GM19324 (cell line): Measurements from ENCODE around the gene SLC22A25.
"Not testable (repeated sequence)": the region's sequence is repeated elsewhere in the genome, so short reads cannot be mapped to it uniquely, and the experiment has no call there.

ENCODE experiments used
- ATAC-seq: cut with Tn5 transposase; IDR thresholded peaks from one replicate; pipeline ENCODE4 v1.9.1; 2021; ENCODE audit warnings: mild to moderate bottlenecking, moderate library complexity; ENCODE audit not compliant: unreplicated experiment, low FRiP score

Gene SLC22A25

GRCh38 chr11:63243533-63243932, at the start of gene SLC22A25:
SLC22A25 (minus strand) TSS chr11:63243599; CDS start chr11:63229652, 13,947 bp downstream.
- no peak for ATAC-seq

DNA sequence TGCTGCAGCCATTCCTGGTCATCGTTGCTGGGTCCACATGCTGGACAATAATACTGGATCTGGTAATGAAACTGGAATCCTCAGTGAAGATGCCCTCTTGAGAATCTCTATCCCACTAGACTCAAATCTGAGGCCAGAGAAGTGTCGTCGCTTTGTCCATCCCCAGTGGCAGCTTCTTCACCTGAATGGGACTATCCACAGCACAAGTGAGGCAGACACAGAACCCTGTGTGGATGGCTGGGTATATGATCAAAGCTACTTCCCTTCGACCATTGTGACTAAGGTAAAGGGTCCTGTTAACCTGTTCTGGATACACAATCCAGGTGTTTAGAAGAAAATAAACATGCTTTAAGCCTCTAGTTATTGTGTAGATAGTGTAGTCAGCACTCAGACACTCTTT, 46.9 kb upstream of the SLC22A25 start:
- ATAC-seq, result no peak

- no peak for ATAC-seq
These were observed 46.3 kb upstream of the SLC22A25 start for GRCh38 chr11:63289658-63290057.

DNA sequence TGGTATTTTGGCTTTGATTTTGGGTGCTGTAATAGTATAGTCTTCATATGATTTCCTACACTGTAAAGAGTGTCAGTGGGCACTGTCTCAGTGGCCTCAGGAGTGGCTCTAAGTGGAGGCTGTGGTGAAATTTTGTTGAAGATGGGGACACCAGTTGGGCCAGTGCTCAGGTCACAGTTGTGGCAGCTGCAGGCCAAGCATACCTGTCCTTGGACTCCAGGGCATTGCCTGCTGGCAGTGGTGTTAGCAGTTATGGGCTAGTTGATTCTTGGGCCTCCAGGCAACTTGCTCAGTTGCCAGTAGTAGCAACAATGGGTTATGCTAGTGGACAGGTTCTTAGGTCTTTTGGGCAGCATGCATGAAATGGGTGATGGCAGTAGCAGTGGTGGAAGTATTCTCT, 39.2 kb upstream of the SLC22A25 start:
- no peak for ATAC-seq

GRCh38 chr11:63280920-63281319, 37.5 kb upstream of the SLC22A25 start:
- no peak for ATAC-seq

DNA sequence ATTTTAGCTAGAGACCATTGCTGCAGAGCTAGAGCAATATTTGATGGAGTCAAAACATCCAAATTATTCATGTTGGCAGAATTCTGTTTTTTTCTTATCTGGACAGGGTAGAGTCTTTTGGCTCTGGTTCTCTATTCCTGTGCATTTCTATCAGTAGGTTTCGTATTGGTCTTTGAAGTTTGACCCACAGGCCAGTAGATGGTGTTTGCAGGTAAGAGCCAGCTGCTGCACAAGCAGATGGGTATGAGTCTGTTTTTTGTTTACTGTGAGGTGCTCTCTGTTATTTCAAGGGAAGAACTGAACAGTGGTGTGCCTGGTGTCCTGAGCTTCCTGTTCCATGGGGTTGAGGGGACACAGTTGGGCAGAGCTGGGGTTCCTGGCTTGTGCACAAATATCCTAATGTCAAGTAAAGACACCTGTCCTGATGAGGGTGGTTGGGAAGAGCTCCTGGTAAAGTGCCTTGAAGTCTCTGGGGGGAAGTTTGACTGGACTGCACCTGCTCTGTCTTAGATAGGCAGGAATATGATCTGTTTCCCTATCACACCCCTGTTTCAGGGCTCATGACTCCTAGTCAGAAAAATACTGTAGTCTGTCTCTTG, 34.0 kb upstream of the SLC22A25 start:
- no peak for ATAC-seq

- ATAC-seq, result no peak
These were observed 31.4 kb upstream of the SLC22A25 start for GRCh38 chr11:63274776-63275175.

GRCh38 chr11:63273685-63274084, 30.3 kb upstream of the SLC22A25 start:
- ATAC-seq, result no peak

GRCh38 chr11:63262547-63262946, 19.1 kb upstream of the SLC22A25 start:
- no peak for ATAC-seq

DNA sequence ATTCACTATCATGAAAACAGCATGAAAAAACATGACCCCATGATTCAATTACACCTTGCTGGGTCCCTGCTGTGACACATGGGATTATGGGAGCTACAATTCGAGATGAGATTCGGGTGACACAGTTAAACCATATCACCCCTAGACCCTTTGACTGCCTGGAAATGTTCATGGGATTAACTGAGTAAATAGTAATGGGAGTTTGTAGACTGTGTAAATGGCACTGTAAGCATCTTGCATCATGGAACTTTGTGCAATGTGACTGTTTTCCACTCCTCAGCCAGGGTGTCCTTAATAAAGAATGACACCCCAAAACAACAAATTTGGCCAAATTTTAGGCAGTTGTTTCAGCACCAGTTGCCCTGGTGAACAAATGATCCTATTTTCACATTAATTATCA, 7.9 kb upstream of the SLC22A25 start:
- ATAC-seq, result no peak

DNA sequence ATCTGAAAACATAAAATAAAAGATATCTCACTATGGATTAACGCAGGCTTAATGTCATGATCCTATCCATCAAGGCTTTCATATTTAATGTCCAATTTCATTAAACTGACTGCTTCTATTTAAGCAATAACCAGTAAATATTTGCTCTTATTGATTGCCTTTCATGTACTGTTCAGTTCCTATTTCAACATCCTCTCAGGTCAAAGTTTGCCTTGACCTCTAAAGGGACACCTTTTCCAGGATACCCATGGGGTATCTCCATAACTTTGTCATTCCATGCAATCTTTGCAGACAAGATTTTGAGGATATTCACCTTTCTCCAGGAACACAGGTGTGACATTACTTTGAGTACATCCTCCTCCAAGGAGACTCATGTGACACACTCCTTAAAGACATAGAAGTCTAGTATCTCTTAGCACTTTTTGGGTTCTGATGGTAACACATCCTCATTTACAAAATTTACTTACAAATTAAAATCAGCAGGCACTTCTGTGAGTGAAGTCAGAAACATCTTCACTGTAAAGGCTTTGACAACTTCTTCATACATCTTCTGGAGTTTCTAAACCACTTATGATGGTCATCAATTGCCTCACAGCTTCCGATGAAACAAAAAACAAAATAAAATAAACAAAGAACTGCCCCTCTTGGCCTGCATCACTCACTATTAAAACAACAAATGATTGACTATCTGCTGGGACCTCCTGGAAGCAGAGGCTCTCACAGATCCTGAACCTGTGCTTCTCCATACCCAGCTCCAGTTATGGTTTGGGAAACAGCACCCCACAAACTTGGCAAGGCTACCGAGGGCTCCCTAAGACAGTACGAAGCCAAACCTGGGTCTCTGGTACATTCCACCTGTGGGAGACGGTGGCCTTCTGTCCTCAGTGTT, 7.0 kb upstream of the SLC22A25 start:
- no peak for ATAC-seq

GRCh38 chr11:63248966-63249365, 5.6 kb upstream of the SLC22A25 start:
- no peak for ATAC-seq

- ATAC-seq, result not testable (repeated sequence)
These were observed 4.0 kb upstream of the SLC22A25 start for GRCh38 chr11:63247237-63248002.

GRCh38 chr11:63246045-63246444, 2.6 kb upstream of the SLC22A25 start:
- no peak for ATAC-seq

DNA sequence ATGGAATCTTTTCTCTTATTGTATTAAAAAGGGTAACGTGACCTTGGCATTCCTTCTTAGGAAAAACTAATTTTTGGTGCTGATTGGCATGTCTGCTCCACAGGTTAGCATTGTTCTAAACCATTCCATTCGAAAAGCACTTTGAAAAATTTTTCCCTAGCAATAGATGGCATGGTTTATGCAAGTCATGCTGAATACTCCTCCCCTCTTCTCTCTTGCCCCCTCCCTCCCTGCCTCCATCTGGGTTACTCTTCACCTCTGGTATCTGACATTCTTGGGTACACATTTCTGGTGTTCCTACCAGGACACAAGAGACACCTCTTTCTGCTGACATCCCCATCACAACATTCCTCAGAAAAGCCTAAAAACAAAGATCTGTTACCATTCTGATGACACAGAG, 1.5 kb upstream of the SLC22A25 start:
- no peak for ATAC-seq

- no peak for ATAC-seq
These were observed 1.2 kb downstream of the SLC22A25 start for GRCh38 chr11:63242089-63242781.

GRCh38 chr11:63240791-63241379, 2.5 kb downstream of the SLC22A25 start:
- ATAC-seq, result no peak

GRCh38 chr11:63240098-63240497, 3.3 kb downstream of the SLC22A25 start:
- ATAC-seq, result no peak

DNA sequence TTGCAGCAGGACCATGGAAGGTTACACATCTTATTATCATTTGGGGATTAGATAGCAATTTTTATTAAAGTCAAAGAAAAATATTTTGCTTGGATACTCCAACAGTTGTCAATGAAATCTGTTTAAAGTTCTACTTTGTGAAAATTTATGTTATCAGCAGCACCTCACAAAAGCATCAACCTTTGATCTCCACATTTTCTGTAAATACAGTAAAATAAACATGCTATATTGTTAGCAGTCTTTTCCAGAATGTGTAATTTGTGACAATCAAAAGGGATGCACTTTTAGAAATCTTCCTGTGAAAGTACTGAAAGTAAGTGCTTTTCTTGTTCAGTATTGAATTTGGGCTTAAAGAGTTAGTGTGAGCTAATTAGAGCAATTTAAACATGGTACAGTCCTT, 4.1 kb downstream of the SLC22A25 start:
- no peak for ATAC-seq

DNA sequence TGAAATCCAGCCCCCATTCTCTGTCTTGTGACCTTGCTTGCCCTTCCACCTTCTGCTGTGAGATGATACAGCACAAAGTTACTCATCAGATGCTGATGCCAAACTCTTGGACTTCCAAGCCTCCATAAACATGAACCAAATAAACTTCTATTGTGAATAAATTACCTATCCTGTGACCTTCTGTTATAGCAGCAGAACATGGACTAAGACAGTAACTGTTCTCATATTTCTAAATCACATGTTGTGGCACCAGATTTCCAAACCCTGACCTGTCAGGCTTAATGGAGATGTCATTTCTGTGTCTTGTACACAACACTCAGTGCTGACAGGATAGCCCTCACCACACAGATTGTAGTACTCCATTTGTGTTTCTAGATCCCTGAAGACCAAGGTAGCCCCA, 6.0 kb downstream of the SLC22A25 start:
- no peak for ATAC-seq
